ENCODE measurements around the gene SH3TC2.
A peak's percentile ranks its signal among the peaks of the same experiment; 100 is the strongest.

SH3TC2 gene

DNA sequence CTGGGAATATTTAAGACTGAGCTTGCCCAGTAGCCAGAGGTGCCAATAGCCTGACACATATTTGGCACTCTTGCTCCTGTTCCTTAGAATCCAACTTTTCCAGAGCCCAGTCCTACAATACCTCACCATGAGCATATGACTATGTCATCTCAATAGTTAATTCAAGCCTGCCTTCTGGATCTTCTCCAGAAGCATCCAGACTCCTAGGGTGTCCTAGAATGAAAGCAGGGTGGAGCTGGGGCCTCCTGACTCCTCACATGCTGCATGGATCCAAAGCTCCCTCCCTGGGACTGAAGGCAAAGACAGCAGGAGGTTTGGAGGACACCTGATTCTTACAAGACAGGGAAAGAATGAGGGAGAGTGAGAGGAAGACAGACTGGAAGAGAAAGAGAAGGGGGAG, 37.9 kb downstream of the SH3TC2 start:
- DNase-seq: no peak

DNA sequence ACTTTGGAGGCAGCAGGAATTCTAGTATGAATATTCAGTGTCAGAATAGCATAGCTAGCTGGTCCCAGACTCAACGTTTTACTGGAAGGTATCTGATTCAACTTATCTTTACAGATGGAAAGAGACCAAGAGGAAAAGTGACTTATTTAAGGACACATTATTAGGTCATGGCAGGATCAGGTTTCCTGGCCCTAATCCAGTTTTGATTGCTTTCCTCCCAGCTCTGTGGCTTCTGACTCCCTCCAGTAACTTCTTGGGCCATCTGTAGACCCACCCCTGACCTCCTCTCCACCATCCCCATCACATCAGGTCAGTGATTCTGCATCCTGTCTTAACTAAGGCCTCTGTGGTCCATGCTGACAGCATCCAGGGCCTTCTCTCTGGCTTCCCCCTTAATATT, 38.4 kb downstream of the SH3TC2 start:
- DNase-seq: no peak

DNA sequence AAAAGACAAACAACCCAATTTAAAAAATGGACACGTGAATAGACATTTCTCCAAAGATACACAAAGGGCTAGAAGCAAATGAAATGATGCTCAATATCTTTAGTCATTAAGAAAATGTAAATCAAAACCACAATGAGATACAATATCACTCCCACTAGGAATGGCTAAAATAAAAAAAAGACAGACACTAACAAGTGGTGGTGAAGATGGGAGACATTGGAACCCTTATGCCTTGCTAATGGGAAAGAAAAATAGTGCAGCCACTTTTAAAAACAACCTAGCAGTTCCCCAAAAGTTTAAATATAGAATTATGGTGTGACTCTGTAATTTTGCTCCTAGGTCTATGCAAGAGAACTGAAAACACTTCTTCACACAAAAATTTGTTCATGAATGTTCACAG, 40.7 kb downstream of the SH3TC2 start:
- no peak for DNase-seq

DNA sequence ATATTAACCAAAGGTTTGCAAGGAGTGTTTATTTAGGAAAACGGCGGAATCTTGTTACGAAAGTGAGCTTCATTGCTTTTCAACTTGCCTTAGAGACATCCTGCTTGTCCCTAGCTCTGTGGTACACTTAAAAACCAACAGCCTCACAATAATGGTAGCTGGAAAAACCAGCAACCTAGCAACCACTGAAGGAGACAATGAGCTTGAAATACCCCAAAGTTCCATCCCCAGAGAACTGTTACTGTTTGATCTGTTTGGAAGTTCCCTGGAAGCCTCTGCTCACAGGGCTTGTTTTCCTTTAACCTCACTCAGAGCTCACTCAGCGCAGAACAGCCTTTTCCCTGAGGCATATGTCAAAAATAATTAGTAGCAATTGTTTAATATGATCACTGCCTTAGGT, 43.2 kb downstream of the SH3TC2 start:
- DNase-seq: no peak

DNA sequence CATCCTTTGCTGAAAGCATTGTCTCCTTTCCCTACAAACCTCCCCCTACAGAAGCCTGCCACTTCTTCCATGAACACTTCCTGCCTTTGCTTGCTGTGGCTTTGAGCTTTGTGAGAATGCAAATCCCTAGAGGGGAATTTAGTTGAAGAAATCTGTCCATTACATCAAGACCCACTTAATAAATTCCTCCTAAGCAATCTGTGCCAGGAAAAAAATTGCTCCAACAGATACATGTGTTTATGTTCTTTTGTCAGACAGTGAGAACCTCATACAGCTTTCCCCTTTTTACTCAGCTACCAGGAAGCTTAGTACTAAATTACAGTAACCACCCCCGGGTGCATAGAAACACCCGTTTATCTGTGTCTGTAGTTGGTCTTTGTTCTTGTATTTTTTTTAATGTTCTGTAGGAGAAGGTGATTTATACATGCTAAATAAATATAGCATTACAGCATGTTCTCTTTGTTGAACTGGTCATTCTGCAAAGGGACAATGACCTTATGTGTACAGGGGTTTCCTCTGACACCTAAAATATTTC, 43.9 kb downstream of the SH3TC2 start:
- peak; percentile 31 for DNase-seq

DNA sequence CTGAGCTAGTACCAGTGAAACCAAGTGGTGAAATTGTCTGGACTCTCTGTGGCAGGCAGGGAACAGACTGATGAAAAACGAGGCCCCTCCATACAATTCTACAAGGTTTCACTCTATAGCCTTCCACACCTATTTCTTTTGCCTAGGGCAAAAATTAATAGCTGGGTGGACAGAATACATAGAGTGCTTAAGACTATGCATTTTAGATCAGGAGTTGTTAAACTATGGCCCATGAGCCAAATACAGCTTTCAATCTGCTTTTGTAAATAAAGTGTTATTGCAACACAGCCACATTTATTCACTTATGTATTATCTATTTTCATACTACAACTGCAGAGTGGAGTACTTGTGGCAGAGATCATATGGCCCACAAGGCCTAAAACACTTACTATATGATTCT, 45.2 kb downstream of the SH3TC2 start:
- no peak for DNase-seq

DNA sequence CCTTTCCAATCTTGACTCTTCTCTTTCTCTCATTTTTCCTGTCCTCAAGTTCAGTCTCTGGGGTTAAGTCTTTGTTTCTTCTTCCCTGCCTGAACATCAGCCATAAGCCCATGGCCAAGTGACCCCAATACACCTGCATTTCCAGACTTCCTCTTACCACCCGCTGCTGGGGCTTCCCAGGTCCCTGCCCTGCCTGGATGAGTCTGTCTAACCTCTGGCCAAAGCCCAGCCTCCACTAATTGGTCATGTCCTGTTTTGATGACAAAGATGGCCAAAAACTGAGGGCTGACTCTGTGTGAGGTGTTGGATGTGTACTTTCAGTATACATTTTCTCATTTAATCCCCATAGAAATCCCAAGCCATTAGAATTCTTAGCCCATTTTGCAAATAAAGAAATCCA, 47.3 kb downstream of the SH3TC2 start:
- no peak for DNase-seq

DNA sequence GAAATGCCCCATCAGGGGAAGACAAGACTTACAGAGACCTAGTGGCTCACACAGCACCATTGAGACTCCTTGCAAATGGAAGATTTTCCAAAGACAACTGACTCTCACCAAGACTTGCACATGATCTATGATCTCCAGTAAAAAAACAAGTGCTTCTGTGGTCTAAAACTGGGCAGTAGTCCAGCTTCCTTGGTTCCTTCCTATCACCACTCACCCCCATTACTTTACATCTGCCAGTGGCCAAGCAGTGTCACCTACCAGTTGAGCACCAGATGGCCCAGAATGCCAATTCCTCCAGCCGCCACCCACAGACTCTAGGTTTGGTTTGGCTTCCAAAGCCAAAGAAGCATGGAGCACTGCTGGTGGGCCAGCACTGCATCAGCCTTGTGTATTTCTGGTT, 47.7 kb downstream of the SH3TC2 start:
- no peak for DNase-seq

DNA sequence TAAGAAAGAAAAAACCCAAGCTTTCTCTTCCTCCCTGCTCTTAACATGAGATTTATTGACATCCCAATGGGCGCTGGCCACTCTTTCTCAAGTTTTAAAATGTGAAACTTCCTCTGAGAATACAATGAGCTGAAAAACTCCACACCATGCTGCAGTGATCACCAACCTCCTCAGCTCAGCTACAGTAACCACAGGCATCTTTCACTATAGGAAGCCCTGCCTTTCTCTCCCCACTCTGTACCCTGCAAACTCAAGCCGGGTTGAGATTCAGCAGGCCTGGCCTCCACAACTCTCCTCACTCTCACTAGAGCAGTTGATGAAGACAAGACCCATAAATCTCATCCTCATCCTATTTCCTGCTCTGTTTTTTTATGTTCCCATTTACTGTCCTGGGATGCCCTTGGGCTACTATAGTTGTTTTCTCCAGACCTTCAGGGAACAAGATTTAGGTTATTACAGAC, 48.3 kb downstream of the SH3TC2 start:
- DNase-seq: no peak

DNA sequence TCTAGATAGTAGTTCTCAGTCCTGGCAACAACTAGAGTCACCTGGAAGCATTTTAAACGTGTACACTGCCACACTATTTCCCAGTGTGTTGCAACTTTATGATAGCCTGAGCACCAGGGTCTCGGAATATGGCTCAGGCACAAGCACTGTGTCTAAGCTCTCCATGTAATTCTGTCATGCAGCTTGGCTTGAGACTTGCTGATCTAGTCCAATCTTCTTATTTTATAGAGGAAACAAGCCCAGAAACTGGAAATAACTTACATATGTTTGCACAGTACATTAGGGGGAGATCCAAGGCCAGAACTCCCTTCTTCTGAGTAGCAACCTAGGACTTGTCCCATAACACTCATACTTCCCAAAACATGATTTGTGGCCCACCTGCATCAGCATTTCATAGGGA, 49.1 kb downstream of the SH3TC2 start:
- DNase-seq: no peak

DNA sequence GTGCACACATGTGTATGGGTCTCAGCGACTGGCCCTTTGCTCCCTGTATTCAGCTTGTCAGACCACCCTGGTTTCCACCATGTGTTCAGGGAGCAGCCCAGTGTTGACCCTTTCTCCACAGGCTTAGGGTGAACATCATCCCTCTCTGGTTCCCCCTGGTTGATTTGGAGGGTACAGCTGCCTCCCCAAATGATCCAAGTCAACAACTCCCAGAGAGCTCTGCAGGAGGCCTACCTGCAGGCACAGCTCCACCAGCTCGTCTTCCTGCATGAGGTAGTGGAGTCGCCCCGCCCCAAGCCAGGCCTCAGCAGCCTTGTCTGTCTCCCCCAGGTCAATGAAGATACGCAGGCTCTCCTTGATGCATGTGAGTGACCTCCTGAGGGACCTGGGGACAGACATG, 50.5 kb downstream of the SH3TC2 start:
- DNase-seq: no peak

DNA sequence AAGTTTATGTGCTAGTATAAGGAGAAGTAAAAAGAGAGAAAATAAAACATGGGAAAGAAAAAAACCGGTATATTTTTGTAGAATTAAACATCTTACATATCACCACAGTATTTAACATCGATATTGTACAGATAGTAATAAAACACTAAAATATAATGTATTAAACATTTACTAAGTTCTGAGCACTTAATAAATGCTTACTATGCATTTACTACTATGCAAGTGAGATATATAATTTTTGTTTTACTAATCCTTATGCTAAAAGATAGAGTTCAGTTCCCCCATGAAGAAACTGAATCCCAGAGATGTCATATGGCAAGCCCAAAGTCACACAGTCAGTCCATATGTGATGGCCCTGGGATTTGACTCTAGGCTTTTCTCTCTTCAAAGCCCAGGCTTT, 51.1 kb downstream of the SH3TC2 start:
- DNase-seq: no peak

DNA sequence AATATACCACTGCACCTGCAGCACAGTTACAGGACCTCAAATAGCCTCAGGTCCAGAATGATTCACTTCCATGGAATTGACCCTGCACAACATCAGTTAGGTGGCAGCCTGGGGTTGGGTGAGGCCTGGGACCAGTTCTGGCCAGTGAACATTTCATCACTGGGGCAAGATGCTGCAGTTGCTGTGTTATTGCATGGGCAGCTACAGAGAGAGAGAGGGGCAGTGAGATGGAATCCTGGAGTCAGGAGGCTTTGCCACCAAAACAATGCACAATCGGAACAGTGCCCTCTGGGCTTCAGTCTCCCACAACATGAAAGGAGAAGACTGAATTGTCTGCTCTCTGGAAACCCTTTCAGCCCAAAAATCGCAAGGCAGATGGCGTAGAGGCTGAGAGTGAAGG, 51.8 kb downstream of the SH3TC2 start:
- no peak for DNase-seq

DNA sequence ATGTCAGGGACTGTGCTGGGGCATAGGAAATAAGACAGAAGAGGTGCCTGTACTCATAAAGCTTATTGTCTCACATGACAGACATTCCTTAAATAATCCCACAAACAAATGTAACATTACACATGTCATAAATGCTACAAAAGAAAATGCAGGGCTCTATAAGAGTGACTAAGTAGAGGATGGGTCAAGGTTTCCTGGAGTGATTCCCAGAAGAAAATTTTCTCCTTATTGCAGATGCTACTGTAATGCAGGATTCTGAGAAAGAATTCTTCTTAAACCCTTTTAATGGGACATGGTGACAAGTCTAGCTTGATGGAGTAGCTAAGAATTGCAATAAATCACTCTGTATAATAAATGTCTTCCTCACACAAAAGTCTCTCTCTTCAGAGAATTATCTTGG, 55.7 kb downstream of the SH3TC2 start:
- DNase-seq: no peak

DNA sequence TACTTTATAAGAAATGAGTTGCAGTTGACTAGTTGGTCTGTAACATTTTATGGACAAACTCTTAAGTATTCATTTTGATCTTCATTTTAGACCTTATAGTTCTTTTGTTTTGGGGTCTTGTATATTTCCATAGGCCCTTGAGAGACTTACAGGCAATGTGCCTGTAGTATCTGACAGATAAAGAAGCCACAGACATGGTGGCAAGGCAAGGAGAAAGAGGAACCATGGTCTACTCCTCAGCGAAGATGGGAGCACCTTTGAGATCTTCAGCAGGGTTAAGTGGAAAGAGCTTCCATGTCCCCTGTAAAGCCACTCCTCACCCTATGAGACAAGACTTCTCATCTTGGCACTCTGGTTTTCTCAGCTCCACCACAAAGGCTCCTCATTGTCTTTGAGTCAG, 56.4 kb downstream of the SH3TC2 start:
- no peak for DNase-seq

DNA sequence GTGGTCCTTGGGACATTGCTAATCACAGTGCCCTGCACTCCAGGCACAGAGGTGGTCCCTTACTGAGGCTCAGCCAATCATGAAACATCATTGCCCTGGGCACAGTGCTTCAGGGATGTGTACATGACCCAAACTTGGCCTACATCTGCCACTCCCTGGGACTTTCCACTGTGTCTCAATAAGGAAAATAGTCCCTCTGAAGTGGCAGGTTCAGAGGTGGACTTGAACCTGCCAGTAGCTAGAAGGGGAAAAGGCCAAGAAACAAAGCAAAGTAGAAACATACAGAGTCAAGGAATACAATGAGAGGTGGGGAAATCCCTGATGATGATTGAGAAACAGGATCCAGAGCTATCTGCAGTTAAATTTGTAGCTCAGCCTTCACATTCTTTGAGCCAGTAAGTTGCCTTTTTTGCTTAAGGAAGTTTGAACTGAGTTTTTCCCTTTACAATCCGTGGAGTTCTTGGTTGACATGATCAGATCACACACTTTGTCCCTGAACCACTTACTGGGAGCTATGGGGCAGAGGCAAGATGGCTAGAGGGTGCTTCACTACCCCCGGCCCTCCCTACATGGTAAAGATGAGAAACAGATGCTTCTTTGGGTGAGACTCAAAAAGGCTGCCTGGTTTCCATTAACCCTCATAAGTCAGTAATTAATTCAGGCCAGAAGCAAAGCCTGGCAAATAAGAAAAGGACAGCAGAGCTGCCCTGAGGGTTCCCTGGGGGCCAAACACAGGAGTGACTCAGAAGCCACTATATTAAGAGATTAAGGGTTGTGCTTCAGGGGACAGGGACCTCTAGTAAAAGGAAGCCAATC, 57.6 kb downstream of the SH3TC2 start:
- no peak for DNase-seq

DNA sequence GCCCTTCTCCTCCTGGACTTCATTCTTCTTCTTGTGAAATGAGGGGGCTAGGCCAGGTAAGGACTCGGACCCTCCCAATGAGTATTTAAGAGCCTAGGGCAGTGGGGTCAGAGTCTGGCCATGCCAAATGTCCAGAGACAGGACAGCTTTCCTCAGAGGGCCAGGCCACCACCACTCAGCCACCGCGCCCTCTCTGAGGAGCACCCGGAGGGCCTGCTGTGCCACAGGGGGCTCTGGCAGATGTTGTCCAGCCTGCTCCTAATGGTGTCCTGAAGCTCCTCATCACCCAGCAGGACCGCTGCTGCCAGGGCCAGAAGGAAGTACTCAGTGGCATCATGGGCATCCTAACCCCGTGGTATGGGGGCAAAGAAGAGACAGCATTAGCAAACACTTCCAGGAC, 58.3 kb downstream of the SH3TC2 start:
- DNase-seq: no peak

DNA sequence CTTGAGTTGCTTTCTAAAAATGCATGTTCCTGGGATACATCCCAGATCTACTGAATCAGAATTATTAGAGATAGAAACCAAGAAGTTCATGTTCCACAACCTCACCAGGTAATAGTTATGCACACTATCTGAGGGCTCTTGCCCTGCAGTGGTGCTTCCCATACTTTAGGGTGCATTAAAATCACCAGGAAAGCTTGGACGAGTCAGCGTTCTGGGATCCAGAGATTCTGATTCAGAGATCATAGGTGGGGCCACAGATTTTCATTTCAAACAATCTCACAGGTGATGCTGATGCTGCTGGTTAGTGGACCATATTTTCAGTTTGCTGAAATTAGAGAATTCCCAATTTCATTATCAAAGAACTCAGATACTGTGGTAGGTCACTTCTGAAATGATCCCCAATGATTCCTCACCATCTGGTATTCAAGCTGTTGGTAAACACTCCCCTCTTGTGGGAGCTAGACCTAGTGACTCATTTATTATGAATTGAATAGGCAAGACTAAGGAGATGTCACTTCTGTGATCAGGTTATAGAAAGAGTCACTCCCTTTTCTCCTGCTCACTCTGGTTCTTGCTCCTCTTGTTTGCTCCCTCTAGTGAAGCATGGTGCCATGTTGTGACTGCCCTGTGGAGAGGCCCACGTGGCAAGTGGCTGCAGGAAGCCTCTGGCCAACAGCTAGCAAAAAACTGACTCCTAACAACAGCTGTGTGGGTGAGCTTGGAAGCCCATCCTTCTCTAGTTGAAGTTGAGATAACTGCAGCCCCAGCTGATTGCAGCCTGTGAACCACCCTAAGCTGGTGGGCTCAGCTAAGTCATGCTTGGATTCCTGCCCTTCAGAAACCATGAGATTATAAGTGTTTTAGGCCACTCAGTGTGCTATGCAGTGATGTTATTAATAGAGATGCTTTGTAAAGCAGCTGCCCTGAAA, 59.8 kb downstream of the SH3TC2 start:
- no peak for DNase-seq

DNA sequence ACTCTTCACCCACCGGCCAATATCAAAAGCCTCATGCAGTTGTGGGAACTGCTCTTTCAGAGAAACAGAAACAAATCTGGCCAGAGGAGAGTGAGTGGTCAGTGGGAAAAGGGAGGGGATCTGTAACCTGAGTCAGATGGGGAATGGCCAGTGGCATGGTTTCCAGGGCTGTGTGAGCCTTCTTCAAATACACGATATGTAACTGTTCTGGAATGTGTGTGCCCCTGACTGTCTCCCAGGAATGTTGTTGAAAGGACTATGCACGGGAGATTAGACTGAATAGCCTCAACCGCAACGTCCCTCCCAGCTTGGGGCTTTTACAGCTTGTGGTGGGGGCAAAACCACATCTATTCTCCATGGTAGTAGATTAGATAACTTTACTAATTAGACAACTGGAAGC, 60.8 kb downstream of the SH3TC2 start:
- DNase-seq: no peak

DNA sequence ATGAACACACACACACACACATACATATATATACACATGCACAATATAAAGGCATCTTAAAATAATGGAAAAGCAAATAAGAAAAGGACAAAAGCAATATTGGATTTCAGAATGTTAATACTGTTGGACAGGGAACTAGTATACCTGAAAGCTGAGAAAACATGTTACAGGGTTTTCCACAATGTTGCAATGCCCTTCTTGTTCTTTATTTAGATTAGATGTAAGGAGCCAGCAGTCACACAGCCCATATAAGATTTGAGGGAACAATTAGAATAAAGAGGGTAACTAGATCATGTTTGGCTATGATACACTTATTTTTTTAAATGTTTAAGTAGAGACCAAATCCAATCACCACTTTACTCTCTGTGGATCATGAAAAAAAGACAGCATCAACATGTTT, 61.7 kb downstream of the SH3TC2 start:
- no peak for DNase-seq

DNA sequence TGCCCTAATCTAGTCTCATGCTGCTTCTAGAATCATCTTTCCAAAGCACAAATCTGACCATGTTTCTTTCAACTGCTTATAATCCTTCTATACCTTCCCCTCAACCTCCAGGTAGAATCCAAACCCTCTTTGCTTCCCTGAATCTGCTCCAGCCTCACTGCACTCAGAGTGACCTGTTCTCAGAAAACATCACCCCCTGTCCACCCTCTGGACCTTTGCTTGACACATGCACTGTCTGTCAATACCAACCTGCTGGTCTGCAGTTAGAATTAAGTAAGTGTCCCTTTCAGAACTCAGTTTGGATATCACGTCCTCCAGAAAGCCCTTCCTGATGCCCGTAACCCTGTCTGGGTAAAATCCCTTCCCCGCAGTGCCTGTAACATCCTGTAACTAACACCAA, 63.1 kb downstream of the SH3TC2 start:
- no peak for DNase-seq

DNA sequence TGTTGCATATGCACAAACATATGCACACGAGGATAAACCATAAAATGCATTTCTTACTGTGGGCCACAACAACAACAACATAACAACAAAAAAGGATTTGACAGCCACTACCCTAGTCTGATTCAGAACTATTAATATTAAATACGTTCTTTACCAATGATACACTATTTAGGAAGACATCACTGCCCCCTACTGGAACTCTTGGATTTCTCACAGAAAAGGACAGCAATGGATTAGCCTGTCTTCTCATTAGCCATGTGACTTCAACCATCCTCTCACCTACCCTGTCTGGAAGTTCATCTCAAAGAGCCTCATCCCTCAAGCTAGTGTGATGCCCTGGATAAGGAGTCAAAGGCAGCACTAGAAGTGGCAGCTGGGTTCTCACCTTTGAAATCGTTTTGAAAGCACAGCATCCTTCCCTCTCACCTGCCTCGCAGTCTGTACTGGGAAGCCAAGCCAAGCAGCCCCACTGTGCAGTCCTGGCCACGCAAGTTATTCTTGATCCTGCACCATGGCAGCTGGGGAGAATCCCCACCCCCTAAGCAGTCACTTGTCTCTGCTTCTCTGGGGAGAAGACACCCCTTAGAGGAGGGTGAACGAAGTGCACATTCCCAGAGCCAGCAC, 64.6 kb downstream of the SH3TC2 start:
- DNase-seq: no peak

DNA sequence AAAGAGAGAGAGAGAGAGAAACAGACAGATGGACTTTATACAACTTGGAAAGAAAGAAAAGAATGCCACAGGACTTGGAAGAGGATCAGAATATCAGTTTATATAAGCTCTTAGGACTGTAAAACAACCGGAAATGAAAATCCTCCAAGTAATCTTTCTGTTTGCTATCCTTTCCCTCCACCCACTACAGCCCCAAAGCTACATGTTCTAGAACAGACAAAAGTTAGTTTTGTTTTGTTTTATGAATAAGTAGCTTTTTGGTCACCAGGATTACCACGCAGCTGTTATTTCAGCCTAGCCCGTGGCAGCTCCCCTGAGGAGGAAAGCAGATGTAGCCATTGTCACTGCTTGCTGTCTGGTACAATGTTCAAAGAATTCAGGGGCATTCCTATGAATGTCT, 66.6 kb downstream of the SH3TC2 start:
- DNase-seq: no peak

All from DMS153 (cell line).